HUES48 (cell line): ENCODE results near the gene KCNA1.

ENCODE experiments used
- H3K27ac ChIP-seq: one replicate; pipeline ENCODE4 v1.7.0; 2013; ENCODE audit warnings: low read depth, low read length, inconsistent platforms
- H3K27me3 ChIP-seq: 2 replicates; pipeline ENCODE4 v1.6.1; 2013; ENCODE audit warnings: mild to moderate bottlenecking, low read length; ENCODE audit not compliant: control insufficient read depth, insufficient read depth
- H3K36me3 ChIP-seq: 2 replicates; pipeline ENCODE4 v1.6.1; 2013; ENCODE audit warnings: low read length; ENCODE audit not compliant: control insufficient read depth, insufficient read depth
- H3K4me1 ChIP-seq: 2 replicates; pipeline ENCODE4 v1.6.1; 2013; ENCODE audit warnings: mild to moderate bottlenecking, low read length; ENCODE audit not compliant: control insufficient read depth, insufficient read depth
- H3K4me3 ChIP-seq: 2 replicates; pipeline ENCODE4 v1.5.1; 2013; ENCODE audit warnings: mild to moderate bottlenecking, low read depth, low read length
- H3K9ac ChIP-seq: 2 replicates; pipeline ENCODE4 v1.6.1; 2013; ENCODE audit warnings: mild to moderate bottlenecking, low read depth, low read length, moderate library complexity
- H3K9me3 ChIP-seq: 2 replicates; pipeline ENCODE4 v1.6.1; 2013; ENCODE audit warnings: low read length; ENCODE audit not compliant: control insufficient read depth, insufficient read depth

The KCNA1 gene

GRCh38 chr12:4959381-4959780 is 49.7 kb downstream of the KCNA1 start:
- no peak overlapping the region for H3K4me3 ChIP-seq
- no peak overlapping the region for H3K9ac ChIP-seq
- no peaks in the 10 kb centered on the region for H3K36me3 ChIP-seq
- H3K9me3 ChIP-seq = no peaks in the 10 kb centered on the region
- H3K4me1 ChIP-seq = peaks cover 6% of the 10 kb centered on the region; the same call in 1 of the 2 replicates
- 0 out of 2 replicates have a peak, but pooled peaks cover 9% of the 10 kb centered on the region for H3K27me3 ChIP-seq
- H3K27ac ChIP-seq = no peak overlapping the region

DNA sequence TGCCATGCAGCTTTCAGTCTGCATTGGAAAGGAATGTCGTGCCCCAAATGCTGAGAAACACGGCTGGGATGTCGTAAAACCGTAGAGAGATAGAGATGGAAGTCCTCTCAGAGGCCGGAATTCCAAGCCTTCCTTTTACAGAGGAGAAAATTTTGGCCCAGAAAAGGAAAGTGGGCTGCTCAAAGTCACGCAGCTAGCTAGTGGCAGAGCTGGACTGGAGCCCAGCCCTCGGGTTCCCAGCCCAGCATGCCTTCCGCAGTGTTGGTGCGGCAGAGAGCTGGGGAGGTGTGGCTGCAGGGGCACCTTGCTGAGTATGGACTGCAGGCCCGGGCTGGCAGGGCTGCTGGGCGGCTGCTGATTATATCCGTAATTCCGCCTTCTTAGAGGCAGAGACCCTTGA is 50.3 kb downstream of the KCNA1 start:
- Histone ChIP-seq H3K4me3 (no peak overlapping the region), H3K27me3 (0 out of 2 replicates have a peak, but pooled peaks cover 4% of the 10 kb centered on the region), H3K9me3 (no peaks in the 10 kb centered on the region), H3K27ac (no peak overlapping the region), H3K4me1 (peaks cover 6% of the 10 kb centered on the region; the same call in 1 of the 2 replicates), H3K9ac (no peak overlapping the region), H3K36me3 (no peaks in the 10 kb centered on the region)

GRCh38 chr12:4960547-4960946 is 50.8 kb downstream of the KCNA1 start:
- Histone ChIP-seq H3K4me3 (no peak overlapping the region), H3K36me3 (no peaks in the 10 kb centered on the region), H3K27me3 (0 out of 2 replicates have a peak, but pooled peaks cover 4% of the 10 kb centered on the region), H3K4me1 (peaks cover 6% of the 10 kb centered on the region; the same call in 1 of the 2 replicates), H3K9me3 (no peaks in the 10 kb centered on the region), H3K27ac (no peak overlapping the region), H3K9ac (no peak overlapping the region)

DNA sequence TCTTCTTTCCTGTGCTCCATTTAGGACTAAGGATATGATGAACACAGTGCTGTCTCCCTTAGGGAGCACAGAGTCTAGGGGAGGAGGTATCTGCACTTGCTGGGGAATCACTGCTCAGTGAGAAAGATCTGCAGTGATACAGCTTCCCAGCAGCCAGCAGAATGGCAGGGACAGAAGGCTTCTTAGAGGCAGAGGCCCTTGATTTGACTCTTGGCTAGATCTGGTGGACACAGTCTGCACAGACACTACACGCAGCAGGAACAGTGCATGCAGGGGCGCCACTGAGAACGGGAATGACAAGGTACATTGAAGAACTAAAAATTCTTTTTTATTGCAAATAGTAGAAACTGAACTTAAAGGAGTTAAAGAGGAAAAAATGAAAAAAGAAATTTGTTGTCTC is 51.6 kb downstream of the KCNA1 start:
- Histone ChIP-seq H3K9ac (no peak overlapping the region), H3K4me1 (peaks cover 1% of the 10 kb centered on the region; the same call in 1 of the 2 replicates), H3K27ac (no peak overlapping the region), H3K36me3 (no peaks in the 10 kb centered on the region), H3K27me3 (no peaks in the 10 kb centered on the region), H3K4me3 (no peak overlapping the region), H3K9me3 (no peaks in the 10 kb centered on the region)

DNA sequence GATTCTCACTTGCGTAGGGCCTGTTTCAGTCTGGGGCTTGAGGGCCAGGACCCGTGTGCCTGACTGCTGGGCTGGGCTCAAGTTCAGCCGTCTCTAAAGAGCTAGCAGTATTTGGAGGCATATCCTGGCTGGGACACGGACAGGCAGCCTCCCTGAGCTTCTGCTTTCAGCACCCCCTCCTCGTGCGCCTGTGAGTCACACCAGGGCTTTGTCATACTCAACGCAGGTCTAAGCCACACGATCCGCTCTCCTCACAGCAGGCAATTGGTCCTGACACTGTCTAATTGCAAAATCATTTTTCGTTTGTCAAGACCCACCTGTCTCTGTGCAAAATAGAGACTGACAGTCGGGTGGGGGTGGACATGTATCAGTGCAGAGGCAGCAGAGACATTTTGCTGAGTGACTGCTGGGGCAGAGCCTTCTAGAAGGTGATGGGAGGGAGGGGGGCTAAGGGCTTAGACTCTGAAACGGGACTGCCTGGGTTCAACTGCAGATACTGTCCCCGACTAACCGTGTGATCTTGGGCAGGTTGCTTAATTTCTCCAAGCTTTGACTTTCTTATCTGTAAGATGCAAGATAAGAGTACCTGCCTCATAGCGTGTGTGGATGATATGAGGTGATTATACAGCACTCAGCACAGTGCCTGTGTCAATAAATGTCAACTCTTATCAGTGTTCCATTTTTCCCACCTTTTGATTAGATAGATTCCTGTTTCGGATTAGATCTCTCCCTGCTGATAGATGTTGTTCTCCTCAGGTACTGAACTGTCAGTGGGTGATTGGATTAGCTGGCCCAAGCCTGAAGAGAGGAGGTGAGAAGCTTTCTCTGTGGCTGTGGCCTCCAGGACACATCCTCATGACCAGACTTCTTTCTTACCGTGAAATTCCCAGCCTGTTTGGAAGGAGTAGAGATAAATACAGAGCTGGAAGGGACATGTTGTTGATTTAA is 53.1 kb downstream of the KCNA1 start:
- Histone ChIP-seq H3K4me1 (no peaks in the 10 kb centered on the region), H3K9me3 (no peaks in the 10 kb centered on the region), H3K36me3 (no peaks in the 10 kb centered on the region), H3K27ac (no peak overlapping the region), H3K27me3 (no peaks in the 10 kb centered on the region), H3K4me3 (no peak overlapping the region), H3K9ac (no peak overlapping the region)
